GM19328 (cell line): ENCODE data around the gene RPL38.

ENCODE experiments used
- ATAC-seq: cut with Tn5 transposase; IDR thresholded peaks from one replicate; pipeline ENCODE4 v1.9.1; 2021; ENCODE audit warnings: mild to moderate bottlenecking, moderate library complexity; ENCODE audit not compliant: unreplicated experiment

Gene RPL38

GRCh38 chr17:74245145-74245831 lies 41.8 kb downstream of the RPL38 start:
- no peak for ATAC-seq

GRCh38 chr17:74245871-74246270 lies 42.4 kb downstream of the RPL38 start:
- no peak for ATAC-seq

GRCh38 chr17:74249590-74250270 lies 46.3 kb downstream of the RPL38 start:
- no peak for ATAC-seq

GRCh38 chr17:74250324-74250995 lies 47.0 kb downstream of the RPL38 start:
- no peak for ATAC-seq

GRCh38 chr17:74251051-74251450 lies 47.6 kb downstream of the RPL38 start:
- ATAC-seq: no peak

- no peak for ATAC-seq
Measured at GRCh38 chr17:74251569-74251968, 48.1 kb downstream of the RPL38 start.

GRCh38 chr17:74252211-74252610 lies 48.7 kb downstream of the RPL38 start:
- no peak for ATAC-seq

GRCh38 chr17:74253036-74253435 lies 49.6 kb downstream of the RPL38 start:
- no peak for ATAC-seq

- no peak for ATAC-seq
Measured at GRCh38 chr17:74257311-74257710, 53.8 kb downstream of the RPL38 start.

- ATAC-seq: no peak
Measured at GRCh38 chr17:74259667-74260524, 56.4 kb downstream of the RPL38 start.
